Ishikawa (cell line): ENCODE data around the gene FIGN.

ENCODE experiments used
- CREB1 ChIP-seq: IDR thresholded peaks from 2 replicates; pipeline ENCODE4 v1.6.1; 2012; ENCODE audit warnings: low read depth
- EP300 ChIP-seq: IDR thresholded peaks from 2 replicates; pipeline ENCODE4 v1.6.1; 2012; ENCODE audit warnings: borderline replicate concordance
- RAD21 ChIP-seq: IDR thresholded peaks from 2 replicates; pipeline ENCODE4 v1.6.1; 2012; ENCODE audit warnings: low read depth
- TAF1 ChIP-seq: IDR thresholded peaks from 2 replicates; pipeline ENCODE4 v1.6.1; 2012; ENCODE audit warnings: low read depth, mild to moderate bottlenecking
- TCF12 ChIP-seq: IDR thresholded peaks from 2 replicates; pipeline ENCODE4 v1.6.1; 2012; ENCODE audit warnings: low read depth
- YY1 ChIP-seq: IDR thresholded peaks from 2 replicates; pipeline ENCODE4 v1.6.1; 2012; ENCODE audit warnings: low read depth
- TF ChIP-seq, protein P1 (sequence below): IDR thresholded peaks from 2 replicates; pipeline ENCODE4 v1.6.1; 2012
- TF ChIP-seq, protein P2 (sequence below): IDR thresholded peaks from 2 replicates; pipeline ENCODE4 v1.6.1; 2012
- TF ChIP-seq, protein P3 (sequence below): IDR thresholded peaks from 2 replicates; pipeline ENCODE4 v1.6.1; 2012; ENCODE audit warnings: low read depth, mild to moderate bottlenecking

DNA sequence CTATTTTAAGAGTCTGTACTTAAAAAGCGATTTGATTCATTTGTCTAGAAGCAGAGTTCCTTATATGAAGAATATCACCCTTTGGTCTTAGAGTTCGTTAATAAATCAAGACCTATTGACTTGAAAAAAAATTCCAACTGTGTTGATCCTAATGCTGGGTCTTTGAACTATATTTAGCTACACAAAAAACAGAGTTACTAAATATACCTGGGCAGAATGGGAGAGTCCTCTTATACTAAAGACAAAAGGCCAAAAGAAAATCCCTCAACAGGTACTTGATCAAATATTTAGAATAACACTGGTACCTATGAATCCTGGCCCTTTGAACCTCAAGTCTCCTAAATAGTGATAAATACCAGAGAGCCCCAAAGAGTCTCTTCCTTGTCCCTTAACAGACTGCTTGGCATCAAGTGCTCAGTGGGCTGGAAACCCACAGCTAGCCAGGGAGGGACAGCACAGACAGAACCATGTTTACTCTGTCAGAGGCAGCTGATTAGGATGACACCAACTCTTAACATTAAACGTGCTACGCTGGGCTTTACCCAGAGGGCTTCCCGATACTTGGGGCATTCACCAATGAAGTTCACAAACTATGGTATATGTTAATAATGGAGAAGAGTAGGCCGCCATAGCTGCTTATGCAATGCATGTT is 95.1 kb downstream of the FIGN start:
- no peak for TF ChIP-seq EP300
- TF ChIP-seq, protein P1, sequence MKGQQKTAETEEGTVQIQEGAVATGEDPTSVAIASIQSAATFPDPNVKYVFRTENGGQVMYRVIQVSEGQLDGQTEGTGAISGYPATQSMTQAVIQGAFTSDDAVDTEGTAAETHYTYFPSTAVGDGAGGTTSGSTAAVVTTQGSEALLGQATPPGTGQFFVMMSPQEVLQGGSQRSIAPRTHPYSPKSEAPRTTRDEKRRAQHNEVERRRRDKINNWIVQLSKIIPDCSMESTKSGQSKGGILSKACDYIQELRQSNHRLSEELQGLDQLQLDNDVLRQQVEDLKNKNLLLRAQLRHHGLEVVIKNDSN, result no peak
- TF ChIP-seq CREB1, result no peak
- no peak for TF ChIP-seq TAF1
- TF ChIP-seq, protein P2, sequence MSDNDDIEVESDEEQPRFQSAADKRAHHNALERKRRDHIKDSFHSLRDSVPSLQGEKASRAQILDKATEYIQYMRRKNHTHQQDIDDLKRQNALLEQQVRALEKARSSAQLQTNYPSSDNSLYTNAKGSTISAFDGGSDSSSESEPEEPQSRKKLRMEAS, result no peak
- no peak for TF ChIP-seq RAD21
- TF ChIP-seq, protein P3, sequence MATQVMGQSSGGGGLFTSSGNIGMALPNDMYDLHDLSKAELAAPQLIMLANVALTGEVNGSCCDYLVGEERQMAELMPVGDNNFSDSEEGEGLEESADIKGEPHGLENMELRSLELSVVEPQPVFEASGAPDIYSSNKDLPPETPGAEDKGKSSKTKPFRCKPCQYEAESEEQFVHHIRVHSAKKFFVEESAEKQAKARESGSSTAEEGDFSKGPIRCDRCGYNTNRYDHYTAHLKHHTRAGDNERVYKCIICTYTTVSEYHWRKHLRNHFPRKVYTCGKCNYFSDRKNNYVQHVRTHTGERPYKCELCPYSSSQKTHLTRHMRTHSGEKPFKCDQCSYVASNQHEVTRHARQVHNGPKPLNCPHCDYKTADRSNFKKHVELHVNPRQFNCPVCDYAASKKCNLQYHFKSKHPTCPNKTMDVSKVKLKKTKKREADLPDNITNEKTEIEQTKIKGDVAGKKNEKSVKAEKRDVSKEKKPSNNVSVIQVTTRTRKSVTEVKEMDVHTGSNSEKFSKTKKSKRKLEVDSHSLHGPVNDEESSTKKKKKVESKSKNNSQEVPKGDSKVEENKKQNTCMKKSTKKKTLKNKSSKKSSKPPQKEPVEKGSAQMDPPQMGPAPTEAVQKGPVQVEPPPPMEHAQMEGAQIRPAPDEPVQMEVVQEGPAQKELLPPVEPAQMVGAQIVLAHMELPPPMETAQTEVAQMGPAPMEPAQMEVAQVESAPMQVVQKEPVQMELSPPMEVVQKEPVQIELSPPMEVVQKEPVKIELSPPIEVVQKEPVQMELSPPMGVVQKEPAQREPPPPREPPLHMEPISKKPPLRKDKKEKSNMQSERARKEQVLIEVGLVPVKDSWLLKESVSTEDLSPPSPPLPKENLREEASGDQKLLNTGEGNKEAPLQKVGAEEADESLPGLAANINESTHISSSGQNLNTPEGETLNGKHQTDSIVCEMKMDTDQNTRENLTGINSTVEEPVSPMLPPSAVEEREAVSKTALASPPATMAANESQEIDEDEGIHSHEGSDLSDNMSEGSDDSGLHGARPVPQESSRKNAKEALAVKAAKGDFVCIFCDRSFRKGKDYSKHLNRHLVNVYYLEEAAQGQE, result no peak
- TF ChIP-seq TCF12, result no peak
- TF ChIP-seq YY1, result no peak
